ENCODE measurements around the gene ECT2L. TPM values are rescaled to one million over a fixed set of nuclear protein-coding genes. Genes with fewer than 3 reads are reported as not detected.
A peak's percentile ranks its signal among the peaks of the same experiment; 100 is the strongest.

The ECT2L gene
- total and polyA plus RNA-seq, 2 of the 13 experiments (the other 11 are each of a cell fraction or from before 2014, with no cell fraction given): 0.12 TPM; not detected in 1

- WGBS (ENCODE audit: low lambda C conversion rate): 36% methylated on average over 6 of the region's 6 CpGs
These were observed 53.9 kb downstream of the ECT2L start for GRCh38 chr6:138849791-138850190.

GRCh38 chr6:138856654-138857053, 60.8 kb downstream of the ECT2L start:
- BruUV-seq (replicated peaks): no TSS peak
- WGBS (ENCODE audit: low lambda C conversion rate): 30% methylated on average over 6 of the region's 6 CpGs
- Histone ChIP-seq H3K4me1 (ENCODE audit: insufficient read depth, low read length) (no peaks in the 10 kb centered on the region), H3K27ac (ENCODE audit: extremely low read length, insufficient read depth, low read length) (no peak overlapping the region), H2AFZ (ENCODE audit: low read length) (no peak overlapping the region), H3K36me3 (replicated peaks in 1 of 2; ENCODE audit: control insufficient read depth in 1 of 2, insufficient read depth in 2 of 2, low read length in 2 of 2) (no peaks in the 10 kb centered on the region), H3K4me3 (replicated peaks in 1 of 3; ENCODE audit: insufficient read depth in 1 of 3, low read depth in 2 of 3, low read length in 3 of 3) (no peak overlapping the region), H3K27me3 (ENCODE audit: control insufficient read depth in 1 of 2, insufficient read depth in 2 of 2, low read length in 2 of 2) (peaks cover 0 to 13% of the 10 kb centered on the region in 2 experiments; a peak in 1 of 5 replicates), H3K9ac (ENCODE audit: insufficient read depth, low read depth, low read length) (no peak overlapping the region), H3K9me3 (ENCODE audit: low read length) (no peaks in the 10 kb centered on the region), H4K20me1 (ENCODE audit: insufficient read depth, low read length) (no peaks in the 10 kb centered on the region), H3K79me2 (ENCODE audit: insufficient read depth, low read length) (no peaks in the 10 kb centered on the region), H3K4me2 (ENCODE audit: low read depth, low read length) (no peak overlapping the region)
- no peak for ATAC-seq
- POLR2A ChIA-PET: no interaction called here
- in situ Hi-C loops (cut with HindIII; ENCODE audit: extremely low pct_ligation_motif_present, low pct_unique_long_range_greater_than_20kb) (no loop called here), intact Hi-C loops (cut with micrococcal nuclease; ENCODE audit: unreplicated experiment) (no loop called here)
- no peak for DNase-seq (ENCODE audit: low spot score)
- FAIRE-seq: no peak
- CTCF ChIA-PET (ENCODE audit: low intra/inter-chr PET ratio, low total read pairs): no interaction called here
- TF ChIP-seq SRSF1 (optimal IDR thresholded peaks at IDR 0.05; ENCODE audit: low read depth, low read length) (no peak), ZNF746 (CRISPR knock-in tag; IDR thresholded peaks at IDR 0.05) (no peak), ZNF766 (CRISPR knock-in tag; IDR thresholded peaks at IDR 0.05; ENCODE audit: borderline replicate concordance) (no peak), SALL1 (CRISPR knock-in tag; IDR thresholded peaks at IDR 0.05) (no peak), PPARG (CRISPR knock-in tag; conservative IDR thresholded peaks at IDR 0.05) (no peak), ZFP82 (CRISPR knock-in tag; IDR thresholded peaks at IDR 0.05; ENCODE audit: borderline replicate concordance) (no peak), CEBPB (IDR thresholded peaks at IDR 0.05; ENCODE audit: borderline replicate concordance, low read depth, low read length) (0 out of 2 replicates have a peak, but pooled peaks have one; percentile 40)

More at GRCh38 chr6:138849791-138850190, 53.9 kb downstream of the ECT2L start:
- H3K27me3 ChIP-seq (ENCODE audit: control insufficient read depth in 1 of 2, insufficient read depth in 2 of 2, low read length in 2 of 2): peaks cover 0 to 4% of the 10 kb centered on the region in 2 experiments; a peak in 2 of 5 replicates
- H2AFZ ChIP-seq (ENCODE audit: low read length): no peak overlapping the region
- ChIA-PET POLR2A (no interaction called here), CTCF (ENCODE audit: low intra/inter-chr PET ratio, low total read pairs) (no interaction called here)
- no peak overlapping the region for H3K4me2 ChIP-seq (ENCODE audit: low read depth, low read length)
- FAIRE-seq (no peak), ATAC-seq (no peak), DNase-seq (ENCODE audit: low spot score) (no peak)
- no peaks in the 10 kb centered on the region for H3K4me1 ChIP-seq (ENCODE audit: insufficient read depth, low read length)
- intact Hi-C loops (cut with micrococcal nuclease; ENCODE audit: unreplicated experiment): no loop called here
- no peak overlapping the region for H3K27ac ChIP-seq (ENCODE audit: extremely low read length, insufficient read depth, low read length)
- no TSS peak for BruUV-seq (replicated peaks)
- H4K20me1 ChIP-seq (ENCODE audit: insufficient read depth, low read length): no peaks in the 10 kb centered on the region
- no peaks in the 10 kb centered on the region for H3K9me3 ChIP-seq (ENCODE audit: low read length)
- H3K79me2 ChIP-seq (ENCODE audit: insufficient read depth, low read length): no peaks in the 10 kb centered on the region
- H3K9ac ChIP-seq (ENCODE audit: insufficient read depth, low read depth, low read length): no peak overlapping the region
- TF ChIP-seq CBX1 (IDR thresholded peaks at IDR 0.05; ENCODE audit: low read depth) (no peak), HNRNPH1 (optimal IDR thresholded peaks at IDR 0.05; ENCODE audit: low read depth, low read length) (no peak), SMARCC2 (IDR thresholded peaks at IDR 0.05) (no peak), ARNT (IDR thresholded peaks at IDR 0.05) (no peak), HMGA1 (CRISPR knock-in tag; conservative IDR thresholded peaks at IDR 0.05) (no peak), ELF3 (CRISPR knock-in tag; IDR thresholded peaks at IDR 0.05) (no peak), ZNF20 (CRISPR knock-in tag; IDR thresholded peaks at IDR 0.05) (no peak), ZNF232 (CRISPR knock-in tag; IDR thresholded peaks at IDR 0.05; ENCODE audit: borderline replicate concordance) (no peak), TAF15 (IDR thresholded peaks at IDR 0.05; ENCODE audit: low read depth, low read length, poor library complexity, severe bottlenecking) (no peak), KDM3A (CRISPR knock-in tag; IDR thresholded peaks at IDR 0.05; ENCODE audit: low read depth) (no peak)
- no peaks in the 10 kb centered on the region for H3K36me3 ChIP-seq (replicated peaks in 1 of 2; ENCODE audit: control insufficient read depth in 1 of 2, insufficient read depth in 2 of 2, low read length in 2 of 2)
- no peak overlapping the region for H3K4me3 ChIP-seq (replicated peaks in 1 of 3; ENCODE audit: insufficient read depth in 1 of 3, low read depth in 2 of 3, low read length in 3 of 3)
- in situ Hi-C loops (cut with HindIII; ENCODE audit: extremely low pct_ligation_motif_present, low pct_unique_long_range_greater_than_20kb): no loop called here
